Esophagus muscularis mucosa (tissue), 4 donors: ENCODE results near the gene ASB1.

Experiments used
- EP300 ChIP-seq: sonication (generic); formaldehyde crosslinking; IDR thresholded peaks from one replicate; pipeline ENCODE4 v1.6.1; 2017; ENCODE audit warnings: antibody characterized with exemption
- POLR2A ChIP-seq: fragments of 450-650 bp; IDR thresholded peaks from one replicate; pipeline ENCODE4 v1.6.1; 2017; ENCODE audit warnings: antibody characterized with exemption, moderate library complexity, mild to moderate bottlenecking, low read depth
- POLR2AphosphoS5 ChIP-seq, 2 donors: sonication (generic); formaldehyde crosslinking; IDR thresholded peaks; one replicate each; pipeline ENCODE4 v1.6.1; 2017; ENCODE audit warnings: antibody characterized with exemption in 2 of 2
- TF ChIP-seq, protein P1 (sequence below), 3 experiments: fragments of 200-600 bp in 2 of 3; fragments of 450-650 bp in 1 of 3; sonication (generic) in 2 of 3; IDR thresholded peaks; one replicate each; pipeline ENCODE4 v1.5.1; 2017 to 2019; ENCODE audit warnings: antibody characterized with exemption in 3 of 3, mild to moderate bottlenecking in 2 of 3, moderate library complexity in 1 of 3

DNA sequence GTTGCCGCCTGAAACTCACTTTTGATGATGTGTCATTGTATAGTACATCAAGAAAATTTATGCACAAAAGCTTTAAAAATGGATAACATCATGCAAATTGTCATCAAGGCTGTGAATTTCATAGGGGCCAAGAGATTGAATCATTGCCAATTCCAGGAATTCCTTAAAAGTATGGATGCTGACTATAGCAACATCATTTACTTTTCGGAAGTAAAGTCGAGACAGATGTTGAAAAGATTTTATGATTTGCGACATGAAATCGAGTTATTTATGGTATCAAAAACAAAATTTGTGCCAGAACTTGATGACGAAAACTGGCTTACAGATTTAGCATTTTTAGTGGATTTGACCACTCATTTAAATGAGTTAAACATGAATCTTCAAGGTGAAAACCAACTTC, 56.3 kb downstream of the ASB1 start:
- TF ChIP-seq, protein P1, sequence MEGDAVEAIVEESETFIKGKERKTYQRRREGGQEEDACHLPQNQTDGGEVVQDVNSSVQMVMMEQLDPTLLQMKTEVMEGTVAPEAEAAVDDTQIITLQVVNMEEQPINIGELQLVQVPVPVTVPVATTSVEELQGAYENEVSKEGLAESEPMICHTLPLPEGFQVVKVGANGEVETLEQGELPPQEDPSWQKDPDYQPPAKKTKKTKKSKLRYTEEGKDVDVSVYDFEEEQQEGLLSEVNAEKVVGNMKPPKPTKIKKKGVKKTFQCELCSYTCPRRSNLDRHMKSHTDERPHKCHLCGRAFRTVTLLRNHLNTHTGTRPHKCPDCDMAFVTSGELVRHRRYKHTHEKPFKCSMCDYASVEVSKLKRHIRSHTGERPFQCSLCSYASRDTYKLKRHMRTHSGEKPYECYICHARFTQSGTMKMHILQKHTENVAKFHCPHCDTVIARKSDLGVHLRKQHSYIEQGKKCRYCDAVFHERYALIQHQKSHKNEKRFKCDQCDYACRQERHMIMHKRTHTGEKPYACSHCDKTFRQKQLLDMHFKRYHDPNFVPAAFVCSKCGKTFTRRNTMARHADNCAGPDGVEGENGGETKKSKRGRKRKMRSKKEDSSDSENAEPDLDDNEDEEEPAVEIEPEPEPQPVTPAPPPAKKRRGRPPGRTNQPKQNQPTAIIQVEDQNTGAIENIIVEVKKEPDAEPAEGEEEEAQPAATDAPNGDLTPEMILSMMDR (IDR thresholded peaks at IDR 0.05), result no peak
- no peak for TF ChIP-seq POLR2AphosphoS5 (IDR thresholded peaks at IDR 0.05)
- no peak for TF ChIP-seq EP300
- no peak for TF ChIP-seq POLR2A
